H9 (cell line): ENCODE measurements around the gene CD28. TPM values are rescaled to one million over a fixed set of nuclear protein-coding genes. Genes with fewer than 3 reads are reported as not detected.

Source experiments
- DNase-seq: peaks from one replicate; pipeline ENCODE4 v3.0.0-alpha.2; 2017
- H2AFZ ChIP-seq: one replicate; pipeline ENCODE4 v1.6.1; 2013; ENCODE audit warnings: mild to moderate bottlenecking, low read length, control low read depth, moderate library complexity
- H2AK5ac ChIP-seq: 2 replicates; pipeline ENCODE4 v1.6.1; 2013; ENCODE audit warnings: low read length, control low read depth, mixed read lengths; ENCODE audit not compliant: insufficient read length
- H2BK120ac ChIP-seq: one replicate; pipeline ENCODE4 v1.6.1; 2013; ENCODE audit warnings: low read depth, mild to moderate bottlenecking, low read length, control low read depth, inconsistent platforms; ENCODE audit not compliant: poor library complexity, severe bottlenecking
- H2BK12ac ChIP-seq: 2 replicates; pipeline ENCODE4 v1.6.1; 2013; ENCODE audit warnings: low read length, control low read depth, mixed read lengths, low read depth; ENCODE audit not compliant: insufficient read length
- H2BK15ac ChIP-seq: 2 replicates; pipeline ENCODE4 v1.6.1; 2013; ENCODE audit warnings: low read depth, low read length, control low read depth
- H2BK20ac ChIP-seq: one replicate; pipeline ENCODE4 v1.6.1; 2013; ENCODE audit warnings: low read depth, mild to moderate bottlenecking, low read length, control low read depth, inconsistent platforms; ENCODE audit not compliant: poor library complexity, severe bottlenecking
- H2BK5ac ChIP-seq: 2 replicates; pipeline ENCODE4 v1.6.1; 2013; ENCODE audit warnings: low read length, control low read depth, mixed read lengths; ENCODE audit not compliant: insufficient read length
- H3K14ac ChIP-seq: 2 replicates; pipeline ENCODE4 v1.6.1; 2013; ENCODE audit warnings: low read length, control low read depth; ENCODE audit not compliant: insufficient read depth
- H3K18ac ChIP-seq: 2 replicates; pipeline ENCODE4 v1.6.1; 2013; ENCODE audit warnings: low read depth, mild to moderate bottlenecking, mixed read lengths, low read length, control low read depth; ENCODE audit not compliant: insufficient read length
- H3K23ac ChIP-seq: 2 replicates; pipeline ENCODE4 v1.6.1; 2013; ENCODE audit warnings: low read length, control low read depth, mixed read lengths, low read depth; ENCODE audit not compliant: insufficient read length
- H3K23me2 ChIP-seq: 2 replicates; pipeline ENCODE4 v1.6.1; 2013; ENCODE audit warnings: low read depth, mild to moderate bottlenecking, mixed read lengths, low read length, control low read depth; ENCODE audit not compliant: insufficient read length, poor library complexity, severe bottlenecking
- H3K27ac ChIP-seq: 2 replicates; pipeline ENCODE4 v1.5.1; 2013; ENCODE audit warnings: low read length, control low read depth, mixed read lengths, low read depth; ENCODE audit not compliant: insufficient read length
- H3K27me3 ChIP-seq: 2 replicates; pipeline ENCODE4 v1.6.1; 2013; ENCODE audit warnings: low read length, control low read depth, inconsistent platforms; ENCODE audit not compliant: insufficient read depth
- H3K4ac ChIP-seq: 2 replicates; pipeline ENCODE4 v1.6.1; 2013; ENCODE audit warnings: low read depth, mild to moderate bottlenecking, control low read depth, inconsistent platforms, low read length, moderate library complexity
- H3K4me1 ChIP-seq: 2 replicates; pipeline ENCODE4 v1.6.1; 2013; ENCODE audit warnings: low read length, control low read depth, inconsistent platforms; ENCODE audit not compliant: insufficient read depth
- H3K4me2 ChIP-seq: 2 replicates; pipeline ENCODE4 v1.6.1; 2013; ENCODE audit warnings: low read length, control low read depth, mixed read lengths; ENCODE audit not compliant: insufficient read length, insufficient read depth
- H3K56ac ChIP-seq: 2 replicates; pipeline ENCODE4 v1.6.1; 2013; ENCODE audit warnings: low read depth, mild to moderate bottlenecking, mixed read lengths, low read length, control low read depth; ENCODE audit not compliant: insufficient read length
- H3K79me1 ChIP-seq: 2 replicates; pipeline ENCODE4 v1.6.1; 2013; ENCODE audit warnings: low read depth, mild to moderate bottlenecking, moderate library complexity, low read length, control low read depth, inconsistent platforms; ENCODE audit not compliant: insufficient read depth, poor library complexity, severe bottlenecking
- H3K79me2 ChIP-seq: 2 replicates; pipeline ENCODE4 v1.6.1; 2013; ENCODE audit warnings: low read length, control low read depth, inconsistent platforms; ENCODE audit not compliant: insufficient read depth
- H3K9ac ChIP-seq: 2 replicates; pipeline ENCODE4 v1.6.1; 2013; ENCODE audit warnings: low read length, control low read depth, mixed read lengths; ENCODE audit not compliant: insufficient read length; ENCODE audit errors: extremely low read depth
- H3K9me3 ChIP-seq: one replicate; pipeline ENCODE4 v1.6.1; 2013; ENCODE audit warnings: low read depth, low read length, inconsistent platforms; ENCODE audit not compliant: control insufficient read depth
- H3T11ph ChIP-seq: one replicate; pipeline ENCODE4 v1.6.1; 2013; ENCODE audit warnings: mild to moderate bottlenecking, low read length, control low read depth, inconsistent platforms
- H4K20me1 ChIP-seq: one replicate; pipeline ENCODE4 v1.6.1; 2013; ENCODE audit not compliant: control insufficient read depth, insufficient read length, insufficient read depth
- H4K5ac ChIP-seq: 2 replicates; pipeline ENCODE4 v1.6.1; 2013; ENCODE audit warnings: low read depth, mild to moderate bottlenecking, mixed read lengths, low read length, control low read depth; ENCODE audit not compliant: insufficient read length
- H4K8ac ChIP-seq: replicated peaks from 2 replicates; pipeline ENCODE4 v1.6.1; 2013; ENCODE audit warnings: low read length, control low read depth, mixed read lengths, low read depth; ENCODE audit not compliant: insufficient read length
- H4K91ac ChIP-seq: 2 replicates; pipeline ENCODE4 v1.6.1; 2013; ENCODE audit warnings: low read depth, mild to moderate bottlenecking, moderate library complexity, mixed read lengths, low read length, control low read depth; ENCODE audit not compliant: insufficient read length
- H3K27ac Mint-ChIP-seq, 3 experiments: 2 replicates in 2 of 3; 3 replicates in 1 of 3; pipeline ENCODE4 v1.8.0; 2020 to 2021; ENCODE audit warnings: mixed read lengths in 3 of 3, mild to moderate bottlenecking in 1 of 3, moderate library complexity in 1 of 3
- H3K27me3 Mint-ChIP-seq: 2 replicates; pipeline ENCODE4 v1.8.0; 2021; ENCODE audit warnings: low read depth, mild to moderate bottlenecking, moderate library complexity, mixed read lengths
- H3K36me3 Mint-ChIP-seq, 3 experiments: 2 replicates in 2 of 3; 3 replicates in 1 of 3; pipeline ENCODE4 v1.8.0; 2020 to 2021; ENCODE audit warnings: low read depth in 3 of 3, mixed read lengths in 3 of 3; ENCODE audit not compliant: insufficient read depth in 1 of 3
- H3K4me1 Mint-ChIP-seq, 2 experiments: 2 replicates each; pipeline ENCODE4 v1.8.0; 2020; ENCODE audit warnings: mixed read lengths in 2 of 2
- H3K4me3 Mint-ChIP-seq, 2 experiments: 2 replicates in 1 of 2; 3 replicates in 1 of 2; pipeline ENCODE4 v1.8.0; 2020 to 2021; ENCODE audit warnings: mild to moderate bottlenecking in 2 of 2, mixed read lengths in 2 of 2, moderate library complexity in 1 of 2
- H3K9me3 Mint-ChIP-seq, 2 experiments: 2 replicates in 1 of 2; 3 replicates in 1 of 2; pipeline ENCODE4 v1.8.0; 2020; ENCODE audit warnings: mild to moderate bottlenecking in 2 of 2, mixed read lengths in 2 of 2, moderate library complexity in 1 of 2
- CTCF ChIP-seq: fragments of 200-600 bp; sonication (generic); conservative IDR thresholded peaks from 3 replicates; pipeline ENCODE4 v1.8.0; 2021; ENCODE audit warnings: antibody characterized with exemption, mild to moderate bottlenecking
- WGBS: extraction: QIAGEN DNeasy Blood & Tissue Kit; methylation state at CpG from one replicate; pipeline ENCODE4 v1.1.7; 2013; ENCODE audit warnings: missing lambda C conversion rate, low lambda C conversion rate, mixed read lengths; ENCODE audit not compliant: insufficient read length; ENCODE audit errors: extremely low coverage; 5-methylcytosine and 5-hydroxymethylcytosine counted together
- total RNA-seq: library from RNA; stranded (reverse); gene quantifications from 2 replicates; pipeline ENCODE4 v1.2.1, GENCODE V29; 2021

CD28 gene
- total RNA-seq, 1 experiment from 2014 or later = not detected

GRCh38 chr2:203683421-203683820 lies 23.0 kb upstream of the CD28 start:
- Histone ChIP-seq H3K79me1 (no peaks in the 10 kb centered on the region), H2AFZ (no peak overlapping the region), H3K27ac (no peak overlapping the region), H3K18ac (no peak overlapping the region), H2BK15ac (no peak overlapping the region), H2AK5ac (no peak overlapping the region), H2BK120ac (no peak overlapping the region), H3K23ac (no peak overlapping the region), H3K4ac (no peak overlapping the region), H3K9ac (no peak overlapping the region), H2BK20ac (no peak overlapping the region), H2BK12ac (no peak overlapping the region), H3T11ph (no peak overlapping the region), H4K20me1 (no peaks in the 10 kb centered on the region), H3K23me2 (no peaks in the 10 kb centered on the region), H3K4me2 (no peak overlapping the region), H2BK5ac (no peak overlapping the region), H3K4me1 (no peaks in the 10 kb centered on the region), H4K91ac (no peak overlapping the region), H3K27me3 (no peaks in the 10 kb centered on the region), H3K79me2 (no peaks in the 10 kb centered on the region), H3K56ac (no peak overlapping the region), H4K8ac (no peak overlapping the region), H3K14ac (no peak overlapping the region), H3K9me3 (no peaks in the 10 kb centered on the region), H4K5ac (no peak overlapping the region)
- no peak overlapping the region for H3K27ac Mint-ChIP-seq
- H3K4me1 Mint-ChIP-seq = peaks cover under 1 to 5% of the 10 kb centered on the region in 2 experiments; a peak in 3 of 4 replicates
- no peak overlapping the region for H3K4me3 Mint-ChIP-seq
- TF ChIP-seq CTCF = no peak
- H3K27me3 Mint-ChIP-seq = peaks cover 2% of the 10 kb centered on the region
- DNase-seq = no peak
- no peaks in the 10 kb centered on the region for H3K9me3 Mint-ChIP-seq
- no CpG with 5 or more reads among the region's 4 CpGs for WGBS
- no peaks in the 10 kb centered on the region for H3K36me3 Mint-ChIP-seq
